ENCODE data around the gene SIN3A. TPM values are rescaled to one million over a fixed set of nuclear protein-coding genes. Genes with fewer than 3 reads are reported as not detected.

The SIN3A gene
- total and polyA plus RNA-seq, 2 donors (not counting 1 experiment from before 2014, with no cell fraction given): 32.0 to 153 TPM

- Histone ChIP-seq H3K4me3 (ENCODE audit: control extremely low read depth in 1 of 5, extremely low read depth in 1 of 5, insufficient read depth in 1 of 5, low read depth in 2 of 5, low read length in 4 of 5) (peak overlapping the region; percentile 74 to 96 (median 87)), H3K4me2 (replicated peaks; ENCODE audit: low read depth, low read length, poor library complexity, severe bottlenecking) (peak overlapping the region; percentile 96), H4K20me1 (ENCODE audit: control insufficient read depth, insufficient read depth, low read length, poor library complexity, severe bottlenecking) (peaks cover 7% of the 10 kb centered on the region), H3K27ac (ENCODE audit: low read length in 2 of 2) (peak overlapping the region; percentile 98 to 99), H3K36me3 (replicated peaks in 1 of 2; ENCODE audit: control extremely low read depth in 1 of 2, control insufficient read depth in 1 of 2, extremely low read depth in 1 of 2, insufficient read depth in 2 of 2, low read length in 1 of 2) (peaks cover 0 to 43% of the 10 kb centered on the region in 2 experiments), H3K9ac (ENCODE audit: low read length) (peak overlapping the region; percentile 96), H3K27me3 (replicated peaks in 1 of 4; ENCODE audit: control extremely low read depth in 1 of 4, control insufficient read depth in 3 of 4, insufficient read depth in 4 of 4, low read length in 3 of 4) (no peaks in the 10 kb centered on the region), H3K4me1 (ENCODE audit: control insufficient read depth in 2 of 2, insufficient read depth in 2 of 2, low read length in 2 of 2) (peaks cover 13 to 19% of the 10 kb centered on the region in 2 donors), H2AFZ (ENCODE audit: insufficient read depth, low read depth, low read length, poor library complexity, severe bottlenecking) (peak overlapping the region; percentile 73), H3K79me2 (ENCODE audit: control insufficient read depth, insufficient read depth, low read length) (peaks cover 4% of the 10 kb centered on the region), H3K9me3 (ENCODE audit: control extremely low read depth in 1 of 3, control insufficient read depth in 2 of 3, insufficient read depth in 1 of 3, low read length in 2 of 3) (no peaks in the 10 kb centered on the region)
- H3K4me1 Mint-ChIP-seq: peaks cover 27% of the 10 kb centered on the region
- no peaks in the 10 kb centered on the region for H3K27me3 Mint-ChIP-seq
- ChIA-PET CTCF (interaction anchor here (0.5 to 4.3 kb wide), 21 partner anchors 11 to 340 kb away, joined by 3 to 52 read pairs (median 5); partner anchors contain the start of genes C15orf39, COMMD4, IMP3 and NEIL1), POLR2A (interaction anchor here (1.1 to 3.9 kb wide), 6 partner anchors 16 to 271 kb away, joined by 3 to 62 read pairs (median 12); partner anchors contain the start of genes IMP3, NEIL1 and SIN3A)
- H3K27ac Mint-ChIP-seq: peak overlapping the region; percentile 95
- WGBS (ENCODE audit: insufficient coverage): 2% methylated on average over 19 of the region's 23 CpGs
- peak overlapping the region; percentile 93 for H3K4me3 Mint-ChIP-seq
- intact Hi-C loops (cut with micrococcal nuclease): loop anchor here (1.0 to 5.0 kb wide), 4 partner anchors 18 to 431 kb away; partner anchors contain the start of genes COX5A, IMP3 and SNUPN
- ATAC-seq (ENCODE audit: low read depth): no peak
- TF ChIP-seq CTCF (IDR thresholded peaks at IDR 0.05) (no peak), EZH2 (IDR thresholded peaks at IDR 0.05; ENCODE audit: borderline replicate concordance, insufficient read depth, low read depth, low read length, poor library complexity, severe bottlenecking) (no peak)
- no peaks in the 10 kb centered on the region for H3K9me3 Mint-ChIP-seq (ENCODE audit: insufficient read depth)
- DNase-seq: no peak
These were observed 82.7 kb downstream of the SIN3A start for GRCh38 chr15:75368689-75369239.
